GM19463 (cell line): ENCODE measurements around the gene ISY1.
"Not testable (repeated sequence)": the region's sequence is repeated elsewhere in the genome, so short reads cannot be mapped to it uniquely, and the experiment has no call there.

Experiments
- ATAC-seq: cut with Tn5 transposase; IDR thresholded peaks from one replicate; pipeline ENCODE4 v1.9.1; 2021; ENCODE audit warnings: mild to moderate bottlenecking, moderate library complexity; ENCODE audit not compliant: unreplicated experiment

ISY1 gene

GRCh38 chr3:129160891-129161859 lies at the start of gene ISY1:
ISY1 (minus strand) TSS chr3:129161063; CDS start chr3:129160975, 88 bp downstream.
- ATAC-seq = peak; percentile 80

- no peak for ATAC-seq
Observed at GRCh38 chr3:129207479-129207878, 46.6 kb upstream of the ISY1 start.

- no peak for ATAC-seq
Observed at GRCh38 chr3:129205109-129205832, 44.4 kb upstream of the ISY1 start.

- ATAC-seq = no peak
Observed at GRCh38 chr3:129204473-129204872, 43.6 kb upstream of the ISY1 start.

- ATAC-seq = no peak
Observed at GRCh38 chr3:129199366-129199765, 38.5 kb upstream of the ISY1 start.

GRCh38 chr3:129197321-129197720 lies 36.5 kb upstream of the ISY1 start:
- ATAC-seq = no peak

- ATAC-seq = no peak
Observed at GRCh38 chr3:129196601-129197000, 35.7 kb upstream of the ISY1 start.

GRCh38 chr3:129195731-129196256 lies 34.9 kb upstream of the ISY1 start:
- no peak for ATAC-seq

- not testable (repeated sequence) for ATAC-seq
Observed at GRCh38 chr3:129189793-129190192, 28.9 kb upstream of the ISY1 start.

GRCh38 chr3:129187857-129188256 lies 27.0 kb upstream of the ISY1 start:
- ATAC-seq = no peak

- ATAC-seq = no peak
Observed at GRCh38 chr3:129185783-129186182, 24.9 kb upstream of the ISY1 start.

- ATAC-seq = not testable (repeated sequence)
Observed at GRCh38 chr3:129184784-129185542, 24.1 kb upstream of the ISY1 start.

- no peak for ATAC-seq
Observed at GRCh38 chr3:129184396-129184657, 23.5 kb upstream of the ISY1 start.

- peak; percentile 97 for ATAC-seq
Observed at GRCh38 chr3:129183569-129184395, 22.9 kb upstream of the ISY1 start, which contains the start of gene CNBP. CNBP (minus strand) TSS chr3:129183896; CDS start chr3:129171757, 12,139 bp downstream.

- no peak for ATAC-seq
Observed at GRCh38 chr3:129182390-129183185, 21.7 kb upstream of the ISY1 start.

- ATAC-seq = no peak
Observed at GRCh38 chr3:129181819-129182218, 21.0 kb upstream of the ISY1 start.

GRCh38 chr3:129180461-129180860 lies 19.6 kb upstream of the ISY1 start:
- no peak for ATAC-seq

- no peak for ATAC-seq
Observed at GRCh38 chr3:129176051-129176450, 15.2 kb upstream of the ISY1 start.

- no peak for ATAC-seq
Observed at GRCh38 chr3:129173725-129174124, 12.9 kb upstream of the ISY1 start.
